NCI-H2029 (cell line): ENCODE measurements around the gene CFAP99.
"Not testable (repeated sequence)": the region's sequence is repeated elsewhere in the genome, so short reads cannot be mapped to it uniquely, and the experiment has no call there.

Experiments used
- DNase-seq: peaks from one replicate; lab custom pipeline; 2025; lab: John Stamatoyannopoulos, UW

Gene CFAP99

DNA sequence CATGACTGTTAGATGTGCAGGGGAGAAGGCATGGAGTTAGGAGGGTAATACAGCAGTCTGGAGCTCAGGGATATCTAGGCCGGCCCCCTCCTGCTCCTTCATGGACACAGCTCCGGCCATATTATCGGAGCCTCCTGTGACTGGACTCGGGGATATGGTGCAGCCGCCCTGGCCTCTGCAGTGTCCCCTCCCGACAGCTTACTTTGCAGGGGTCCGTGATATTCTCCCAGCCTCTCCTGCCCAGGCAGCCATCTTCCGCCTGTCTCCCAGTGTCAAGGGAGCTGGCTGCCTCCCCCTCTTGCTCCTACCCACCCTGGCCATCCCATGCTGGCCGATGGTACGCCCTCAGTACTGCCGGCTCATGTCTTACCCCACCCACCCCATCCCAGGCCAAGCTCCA is 30.3 kb downstream of the CFAP99 start:
- no peak for DNase-seq

DNA sequence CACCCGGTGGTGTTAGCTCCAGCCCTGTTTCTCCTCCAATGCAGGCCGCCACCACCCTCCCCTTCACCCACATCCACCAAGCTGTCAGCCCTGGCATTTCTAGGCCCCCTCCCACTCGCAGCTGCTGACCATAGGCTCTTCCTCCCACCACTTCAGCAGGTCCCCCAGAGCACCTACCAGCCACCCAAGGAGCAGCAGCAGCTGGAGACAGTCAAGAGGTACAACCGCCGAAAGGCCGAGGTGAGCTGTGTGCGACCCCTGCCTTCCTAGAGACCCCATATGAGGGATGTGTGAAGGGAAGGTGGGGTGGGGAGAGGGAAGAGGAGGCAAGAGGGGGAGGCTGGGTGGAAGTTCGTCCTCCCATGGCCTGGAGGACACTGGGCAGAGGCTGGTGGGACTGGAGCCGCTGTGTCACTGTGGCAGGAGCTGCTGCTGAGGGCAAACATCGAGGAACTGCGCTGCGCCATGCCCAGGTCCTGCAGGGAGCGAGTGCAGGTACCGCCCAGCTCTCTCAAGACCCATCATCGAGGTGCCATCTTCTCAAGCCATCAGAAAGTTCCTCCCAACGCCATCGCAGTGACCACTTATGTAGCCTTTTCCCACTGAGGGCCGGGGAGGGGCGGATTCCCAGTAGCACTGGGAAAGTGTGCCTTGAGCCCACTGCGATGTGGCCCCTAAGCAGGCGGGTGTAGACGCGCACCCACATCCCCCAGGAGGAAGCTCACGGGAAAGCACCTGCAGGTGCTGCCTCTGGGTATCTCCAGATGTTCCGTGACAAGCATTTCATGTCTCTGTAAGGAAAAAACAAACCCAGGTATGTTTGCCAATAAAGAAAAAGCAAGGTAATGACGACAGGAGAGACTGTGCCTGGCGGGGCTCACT is 31.0 kb downstream of the CFAP99 start:
- DNase-seq, result no peak

GRCh38 chr4:2450394-2451035 is 31.8 kb downstream of the CFAP99 start:
- DNase-seq, result no peak

- no peak for DNase-seq
Measured at GRCh38 chr4:2451036-2451520, 32.3 kb downstream of the CFAP99 start.

DNA sequence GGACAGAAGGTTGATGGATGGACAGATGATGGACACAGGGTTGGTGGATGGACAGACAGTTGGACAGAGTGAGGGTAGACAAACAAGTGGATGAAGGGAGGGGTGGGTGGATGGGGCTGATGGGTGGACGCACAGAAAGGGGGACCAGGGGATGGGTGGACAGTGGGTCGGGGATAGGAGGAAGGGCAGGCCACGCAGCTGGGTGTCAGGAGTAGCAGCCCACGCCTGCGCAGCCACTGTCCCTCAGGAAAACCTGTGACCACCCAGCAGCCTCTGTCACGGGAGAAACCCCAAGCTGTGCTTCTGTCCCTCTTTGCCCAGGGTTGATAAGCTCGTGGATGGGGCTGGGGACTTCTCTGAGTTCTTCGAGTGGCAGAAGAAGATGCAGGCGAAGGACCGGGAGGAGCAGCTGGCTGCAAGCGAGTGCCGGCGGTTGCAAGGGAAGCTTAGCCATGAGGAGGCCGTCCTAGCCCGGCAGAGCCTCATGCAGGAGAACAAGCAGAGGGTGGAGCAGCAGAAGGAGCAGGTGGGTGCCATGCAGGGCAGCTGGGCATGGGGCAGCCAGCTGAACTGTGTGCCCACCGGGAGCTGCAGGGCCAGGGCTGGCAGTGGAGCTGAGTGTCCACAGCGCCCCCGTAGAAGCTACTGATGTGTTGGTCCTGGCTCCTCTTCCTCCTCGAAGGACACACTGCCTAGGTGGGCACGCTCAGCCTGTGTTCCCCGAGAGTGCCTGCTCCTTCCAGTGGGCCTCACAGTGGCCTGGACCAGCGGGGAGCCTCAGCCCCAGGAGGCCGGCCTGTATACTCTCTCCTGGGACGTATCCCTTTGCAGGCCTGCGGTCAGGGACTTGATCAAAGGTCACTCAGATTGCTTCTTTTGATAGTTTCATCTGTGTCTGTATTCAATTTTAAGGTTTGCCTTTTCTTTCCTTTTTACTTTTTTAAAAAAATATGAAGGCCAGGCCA is 33.3 kb downstream of the CFAP99 start:
- no peak for DNase-seq

DNA sequence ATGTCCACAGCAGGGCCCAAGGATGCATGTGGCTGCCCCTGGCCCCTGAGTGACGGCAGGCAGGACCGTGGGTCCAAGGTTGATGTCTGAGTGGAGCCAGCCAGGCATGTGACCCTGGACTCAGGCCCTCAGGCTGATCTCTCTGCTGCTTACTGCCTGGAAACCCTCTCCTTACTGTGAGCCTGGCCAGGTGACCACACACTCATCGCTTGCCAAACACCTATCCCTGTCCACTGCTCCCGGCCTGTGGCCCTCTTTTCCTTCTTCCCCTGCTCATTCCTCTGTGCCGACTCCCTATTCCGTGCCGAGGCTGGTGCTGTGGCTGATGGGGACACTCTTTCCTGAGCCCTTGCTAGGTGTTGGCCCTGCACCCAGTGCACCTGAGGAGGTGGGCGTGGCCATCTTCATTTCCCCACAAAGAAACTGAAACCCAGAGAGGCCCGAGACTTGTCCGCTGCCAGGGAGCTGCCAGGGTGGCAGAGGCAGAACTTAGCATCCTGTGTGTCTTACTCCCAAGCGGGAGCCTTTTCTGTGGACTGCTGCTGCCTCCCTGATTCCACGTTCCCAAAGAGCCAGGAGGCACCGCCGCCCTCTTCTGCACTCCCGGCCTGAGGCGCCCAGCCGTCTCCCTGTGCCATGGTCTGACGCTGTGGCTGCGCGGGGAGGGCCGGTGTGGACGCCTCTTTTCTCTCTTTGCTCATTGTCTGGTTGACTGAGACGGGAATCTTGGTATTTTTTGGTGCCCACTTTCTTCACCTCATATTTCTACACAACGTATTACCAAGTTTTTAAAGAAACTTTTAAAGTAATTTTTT is 38.9 kb downstream of the CFAP99 start:
- DNase-seq, result no peak

DNA sequence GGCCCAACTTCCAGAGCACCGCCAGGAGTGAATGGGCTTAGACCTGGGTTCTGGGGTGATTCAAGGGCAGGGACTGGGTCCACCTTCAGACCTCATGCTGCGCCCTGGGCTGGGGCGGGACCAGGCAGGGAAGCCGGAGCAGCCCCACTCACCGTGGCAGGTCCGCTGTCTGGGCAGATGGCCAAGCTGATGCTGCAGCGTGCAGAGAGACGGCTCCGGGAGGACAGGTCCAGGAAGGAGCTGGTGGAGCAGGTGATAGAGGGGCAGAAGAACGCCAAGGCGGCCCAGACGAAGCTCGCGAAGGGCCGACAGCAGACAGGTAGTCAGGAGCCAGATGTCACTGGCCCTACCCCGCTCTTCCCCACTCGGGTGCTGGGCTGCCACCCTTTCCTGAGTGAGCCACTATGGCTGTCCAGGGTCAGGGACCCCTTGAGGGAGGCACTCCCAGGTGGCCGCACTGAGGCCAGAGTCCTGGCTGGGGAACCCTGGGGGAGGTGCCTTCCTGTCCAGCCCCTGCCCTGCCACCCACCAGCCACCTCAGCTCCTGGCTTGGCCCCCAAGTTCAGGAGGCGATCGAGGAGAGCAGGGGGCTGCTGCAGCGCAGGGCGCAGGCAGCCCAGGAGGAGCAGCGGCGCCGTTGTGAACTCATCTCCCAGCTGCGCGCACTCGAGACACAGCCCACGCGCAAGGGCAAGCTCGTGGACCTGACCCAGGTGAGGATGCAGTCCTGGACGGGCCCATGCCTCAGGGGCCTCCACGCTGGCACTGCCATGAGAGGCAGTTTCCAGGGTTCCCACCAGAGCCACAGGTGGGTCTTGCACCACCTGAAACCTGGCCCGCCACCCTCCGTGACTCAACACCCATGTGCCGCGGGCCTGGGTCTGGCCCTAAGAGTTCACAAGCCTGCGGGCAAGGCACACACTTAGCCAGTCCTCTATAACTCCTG is 40.1 kb downstream of the CFAP99 start:
- peak; percentile 29 for DNase-seq

DNA sequence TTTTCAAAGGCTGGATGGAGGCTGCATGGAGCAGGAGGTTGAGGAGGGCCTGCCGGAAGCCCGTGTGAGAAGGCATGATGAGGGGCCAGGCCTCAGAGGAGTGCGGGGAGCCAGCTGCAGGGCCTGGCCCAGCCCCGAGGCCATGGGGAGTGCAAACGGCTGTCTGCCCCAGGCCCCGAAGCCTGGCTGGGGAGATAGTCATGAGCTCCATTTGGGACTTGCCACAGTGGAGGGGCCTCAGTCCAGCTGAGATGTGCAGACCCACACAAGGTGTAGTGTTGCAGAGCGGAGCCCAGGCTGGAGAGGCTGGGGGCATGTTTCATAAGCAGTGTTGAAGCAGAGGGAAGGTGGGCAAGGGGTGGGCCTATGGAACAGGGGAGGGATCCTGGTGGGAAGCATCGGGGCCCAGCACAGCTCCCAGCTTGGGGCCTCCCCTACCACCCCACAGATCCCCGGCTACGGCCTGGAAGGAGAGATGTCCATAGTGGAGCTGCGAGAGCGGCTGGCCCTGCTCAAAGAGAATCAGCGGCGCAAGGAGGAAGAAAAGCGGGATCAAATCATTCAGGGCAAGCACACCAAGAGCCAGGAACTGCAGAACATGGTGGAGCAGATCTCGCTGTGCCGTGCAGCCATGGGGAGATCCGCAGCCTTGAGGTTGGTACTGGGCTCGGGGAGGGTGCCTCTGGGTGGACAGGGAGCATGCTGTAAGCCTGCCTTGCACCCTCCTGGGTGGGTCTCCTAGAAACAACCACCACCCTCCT is 41.0 kb downstream of the CFAP99 start:
- no peak for DNase-seq

DNA sequence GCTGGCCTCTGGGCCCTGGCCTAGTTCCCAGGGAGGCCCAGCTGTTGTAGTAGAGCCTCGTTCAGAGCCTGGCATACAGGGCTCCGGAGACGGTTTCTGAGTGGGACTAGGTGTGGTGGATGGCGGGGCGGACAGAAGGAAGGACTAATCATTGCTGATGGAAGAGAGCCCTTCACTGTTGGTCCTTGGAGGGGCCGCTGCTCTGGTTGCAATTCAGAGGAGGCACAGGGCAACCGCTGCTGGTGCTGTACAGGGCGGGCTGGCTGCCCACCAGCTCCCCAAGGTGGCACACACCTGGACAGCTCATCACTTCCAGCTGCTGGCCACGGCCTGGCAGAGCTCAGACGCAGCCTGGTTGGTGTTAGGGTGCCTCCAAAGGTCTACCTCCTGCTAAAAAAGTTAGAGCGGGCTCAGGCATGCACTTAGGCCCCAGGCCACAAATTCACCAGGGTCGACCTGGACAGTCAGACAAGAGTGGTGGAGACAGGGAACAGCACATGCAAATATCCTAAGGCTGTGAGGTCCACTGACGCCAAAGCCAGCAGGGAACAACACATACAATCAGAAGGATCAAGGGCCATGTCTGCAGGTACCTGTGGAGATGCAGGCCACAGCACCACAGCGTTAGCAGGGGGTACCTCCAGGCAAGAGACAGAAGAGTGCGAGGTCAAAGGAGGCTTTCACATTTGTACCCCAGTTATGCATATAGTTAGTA is 42.6 kb downstream of the CFAP99 start:
- DNase-seq, result no peak

- no peak for DNase-seq
Measured at GRCh38 chr4:2462218-2462991, 43.6 kb downstream of the CFAP99 start.

GRCh38 chr4:2462992-2463762 is 44.4 kb downstream of the CFAP99 start:
- no peak for DNase-seq

DNA sequence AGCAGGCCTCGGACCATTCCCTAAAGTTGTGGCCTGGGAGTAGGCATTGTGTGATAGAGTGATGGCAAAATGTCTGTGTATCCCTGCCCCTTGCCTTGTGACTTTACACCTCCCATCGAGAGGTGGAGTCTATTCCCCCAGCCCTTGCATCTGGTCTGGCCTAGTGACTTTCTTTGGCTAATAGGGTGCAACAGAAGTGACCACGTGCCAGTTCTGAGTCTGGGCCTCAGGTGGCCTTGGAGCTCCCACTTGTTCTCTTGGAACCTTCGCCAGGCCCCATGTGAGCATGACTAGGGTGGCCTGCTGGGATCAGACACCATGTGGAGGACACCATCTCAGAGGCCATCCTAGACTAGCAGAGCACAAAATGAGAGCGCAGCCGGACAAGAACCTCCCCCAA is 46.3 kb downstream of the CFAP99 start:
- no peak for DNase-seq

- DNase-seq, result not testable (repeated sequence)
Measured at GRCh38 chr4:2465544-2465943, 46.8 kb downstream of the CFAP99 start.

DNA sequence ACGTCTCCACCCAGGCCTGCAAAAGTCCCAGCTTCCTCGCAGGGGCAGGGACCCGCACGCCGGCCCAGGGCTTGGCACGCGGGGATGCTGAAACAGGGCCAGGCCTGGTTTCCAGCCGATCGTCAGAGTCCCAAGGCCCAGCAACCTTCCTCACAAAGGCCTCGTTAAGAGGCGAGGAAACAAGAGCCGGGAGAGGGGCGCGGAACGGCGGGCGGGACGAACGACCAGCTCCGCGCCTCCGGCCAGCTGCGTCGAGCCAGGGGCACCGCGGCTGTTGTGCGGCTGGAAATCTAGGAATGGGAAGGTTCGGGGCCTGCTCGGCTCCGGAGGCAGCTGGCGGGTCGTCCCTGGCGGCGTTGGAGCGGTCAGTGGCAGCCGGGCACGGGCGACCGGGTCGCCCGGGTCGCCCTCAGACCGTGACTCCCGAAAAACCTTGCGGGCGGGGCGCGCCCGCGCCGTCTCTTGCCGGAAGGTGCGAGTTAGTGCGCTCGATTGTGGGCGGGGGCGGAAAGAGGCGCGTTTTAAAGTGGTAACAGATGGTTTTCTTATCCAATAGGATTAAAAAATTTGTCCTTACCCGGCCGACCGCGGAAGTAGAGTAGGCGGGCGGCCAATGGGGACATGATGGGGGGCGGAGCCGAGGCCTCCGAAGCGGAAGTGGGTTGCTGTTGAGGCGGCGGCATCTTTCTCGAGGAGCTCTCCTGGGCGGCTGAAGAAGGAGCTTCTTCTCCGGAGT is 49.9 kb downstream of the CFAP99 start, which contains the start of gene RNF4:
RNF4 (plus strand) TSS at position 651 of the 736 bp plus-strand sequence. CDS start 21,388 bp downstream, outside the sequence.
- DNase-seq, result peak; percentile 95

DNA sequence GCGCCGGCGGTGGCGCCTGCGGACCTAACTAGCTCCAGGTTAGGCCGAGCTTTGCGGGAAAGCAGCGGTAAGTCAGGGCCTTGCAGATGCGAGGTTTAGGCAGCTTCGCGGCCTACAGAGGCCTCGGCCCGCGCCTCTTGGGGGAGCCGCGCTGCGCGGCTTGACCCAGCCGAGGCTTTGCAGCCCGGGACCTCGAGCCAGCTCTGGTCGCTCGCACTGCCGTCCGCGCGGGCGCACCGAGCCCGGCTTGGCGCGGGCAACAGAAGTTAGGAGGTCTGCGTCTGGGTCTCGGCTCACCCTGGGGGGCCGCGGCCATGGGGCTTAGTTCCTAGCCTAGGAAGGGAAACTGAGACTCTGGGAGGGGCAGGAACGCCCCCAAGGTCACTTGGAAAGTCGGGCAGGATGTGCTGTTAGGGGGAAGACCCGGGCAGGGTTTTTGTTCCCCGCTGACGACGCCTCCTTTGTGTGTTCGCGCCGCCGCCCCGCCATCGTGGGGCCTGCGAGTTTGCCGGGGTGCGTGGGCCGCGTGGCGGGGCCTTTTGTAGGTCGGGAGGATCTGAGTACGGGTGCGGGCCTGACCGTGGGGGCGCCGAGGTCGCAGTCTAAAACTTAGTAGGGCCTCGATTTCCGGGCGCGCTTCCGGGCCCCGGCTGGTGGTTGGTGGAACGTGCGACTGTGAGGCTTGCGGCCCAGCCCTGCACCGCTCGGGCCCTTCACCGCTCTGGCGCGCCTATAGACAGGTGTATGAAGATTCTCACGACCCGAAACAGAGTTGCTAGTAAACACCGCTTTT is 50.6 kb downstream of the CFAP99 start:
- no peak for DNase-seq
